Aorta (tissue), 5 donors: ENCODE results near the gene PLA2R1. TPM values are rescaled to one million over a fixed set of nuclear protein-coding genes. Genes with fewer than 3 reads are reported as not detected.

Source experiments
- ATAC-seq: fragments of 200-7000 bp; cut with Tn5 transposase; one replicate; pipeline ENCODE4 v1.9.1; 2022; ENCODE audit warnings: moderate library complexity; ENCODE audit not compliant: low FRiP score
- DNase-seq, 2 donors: peaks; one replicate each; pipeline ENCODE4 v3.0.0-alpha.2; 2020
- H3K27ac ChIP-seq, 2 donors: one replicate each; pipeline ENCODE4 v1.5.1; 2013; ENCODE audit warnings: low read length in 2 of 2, mild to moderate bottlenecking in 2 of 2, moderate library complexity in 2 of 2, control low read depth in 1 of 2, inconsistent platforms in 1 of 2, low read depth in 1 of 2
- H3K27me3 ChIP-seq, 2 donors: one replicate each; pipeline ENCODE4 v1.6.1; 2013; ENCODE audit warnings: control low read depth in 1 of 2, low read length in 1 of 2, mild to moderate bottlenecking in 1 of 2, moderate library complexity in 1 of 2; ENCODE audit not compliant: insufficient read depth in 2 of 2, control insufficient read depth in 1 of 2
- H3K36me3 ChIP-seq, 2 donors: one replicate each; pipeline ENCODE4 v1.6.1; 2013; ENCODE audit warnings: control low read depth in 1 of 2, low read length in 1 of 2, mild to moderate bottlenecking in 1 of 2; ENCODE audit not compliant: insufficient read depth in 2 of 2, control insufficient read depth in 1 of 2
- H3K4me1 ChIP-seq, 2 donors: one replicate each; pipeline ENCODE4 v1.6.1; 2013; ENCODE audit warnings: low read length in 2 of 2, control low read depth in 1 of 2, mild to moderate bottlenecking in 1 of 2, moderate library complexity in 1 of 2; ENCODE audit not compliant: insufficient read depth in 2 of 2, control insufficient read depth in 1 of 2
- H3K4me3 ChIP-seq, 2 donors: one replicate each; pipeline ENCODE4 v1.5.1; 2013; ENCODE audit warnings: low read length in 2 of 2, control low read depth in 1 of 2, mild to moderate bottlenecking in 1 of 2
- H3K9me3 ChIP-seq: one replicate; pipeline ENCODE4 v1.6.1; 2013; ENCODE audit warnings: mild to moderate bottlenecking, low read length; ENCODE audit not compliant: control insufficient read depth
- whole genome bisulfite sequencing, 2 donors: extraction: QIAGEN DNeasy Blood & Tissue Kit; methylation state at CpG; one replicate each; pipeline ENCODE4 v1.1.7; 2013; 5-methylcytosine and 5-hydroxymethylcytosine counted together
- intact Hi-C, 2 donors: fragments of 100-400 bp; cut with DNase I; formaldehyde crosslinking; loops; one replicate each; pipeline versions ENCODE4 v1.14.2 to v1.15.0; 2022
- polyA plus RNA-seq, 2 donors: library from polyadenylated mRNA; stranded (reverse); fragments of 200-250 nt; gene quantifications; one replicate each; pipeline ENCODE4 v1.2.3, GENCODE V29; 2013
- total RNA-seq, 2 donors: library from RNA; stranded (reverse); fragmentation: NEBNext Ultra II Directional; extraction: Animal tissue kit (Norgen Biotek cat#: 25700); gene quantifications; one replicate each; pipeline ENCODE4 v1.2.1, GENCODE V29; 2021
- donor health status: healthy with polysubstance abuse.
- donor health status: Bipolar disorder and iron deficiency.
- donor health status: DM: no; HTN: no; CAD: no.
- donor health status: DM: no; HTN: no; CAD: no.
- donor health status: DM: yes; HTN: yes; CAD: no.

PLA2R1 gene
- total and polyA plus RNA-seq, 4 donors: 7.9 to 34.9 (median 30.0) TPM

- H3K36me3 ChIP-seq: no peaks in the 10 kb centered on the region
- 49 to 86% methylated on average over 2 of the region's 2 CpGs for WGBS, 2 donors
- DNase-seq (no peak), ATAC-seq (no peak)
- no peak overlapping the region for H3K4me3 ChIP-seq
- H3K27ac ChIP-seq: no peak overlapping the region
- intact Hi-C loops: no loop called here
- peaks cover 4% of the 10 kb centered on the region for H3K9me3 ChIP-seq
- no peaks in the 10 kb centered on the region for H3K27me3 ChIP-seq
- H3K4me1 ChIP-seq: no peaks in the 10 kb centered on the region
Observed at GRCh38 chr2:159926695-159927094, 135.7 kb downstream of the PLA2R1 start.

- DNase-seq (no peak), ATAC-seq (no peak)
- Histone ChIP-seq H3K9me3 (peaks cover 4% of the 10 kb centered on the region), H3K36me3 (no peaks in the 10 kb centered on the region), H3K27me3 (no peaks in the 10 kb centered on the region), H3K4me3 (no peak overlapping the region), H3K27ac (no peak overlapping the region), H3K4me1 (no peaks in the 10 kb centered on the region)
- 77 to 83% methylated on average over 3 of the region's 3 CpGs for WGBS, 2 donors
- intact Hi-C loops: no loop called here
Observed at GRCh38 chr2:159925975-159926374, 136.4 kb downstream of the PLA2R1 start.

GRCh38 chr2:159922563-159922962 lies 139.9 kb downstream of the PLA2R1 start:
- Histone ChIP-seq H3K4me1 (no peaks in the 10 kb centered on the region), H3K27ac (no peak overlapping the region), H3K9me3 (no peaks in the 10 kb centered on the region), H3K4me3 (no peak overlapping the region), H3K27me3 (no peaks in the 10 kb centered on the region), H3K36me3 (no peaks in the 10 kb centered on the region)
- intact Hi-C loops: no loop called here
- no peak for ATAC-seq
- DNase-seq: no peak
- WGBS, 2 donors: 93% methylated on average over 2 of the region's 2 CpGs

DNA sequence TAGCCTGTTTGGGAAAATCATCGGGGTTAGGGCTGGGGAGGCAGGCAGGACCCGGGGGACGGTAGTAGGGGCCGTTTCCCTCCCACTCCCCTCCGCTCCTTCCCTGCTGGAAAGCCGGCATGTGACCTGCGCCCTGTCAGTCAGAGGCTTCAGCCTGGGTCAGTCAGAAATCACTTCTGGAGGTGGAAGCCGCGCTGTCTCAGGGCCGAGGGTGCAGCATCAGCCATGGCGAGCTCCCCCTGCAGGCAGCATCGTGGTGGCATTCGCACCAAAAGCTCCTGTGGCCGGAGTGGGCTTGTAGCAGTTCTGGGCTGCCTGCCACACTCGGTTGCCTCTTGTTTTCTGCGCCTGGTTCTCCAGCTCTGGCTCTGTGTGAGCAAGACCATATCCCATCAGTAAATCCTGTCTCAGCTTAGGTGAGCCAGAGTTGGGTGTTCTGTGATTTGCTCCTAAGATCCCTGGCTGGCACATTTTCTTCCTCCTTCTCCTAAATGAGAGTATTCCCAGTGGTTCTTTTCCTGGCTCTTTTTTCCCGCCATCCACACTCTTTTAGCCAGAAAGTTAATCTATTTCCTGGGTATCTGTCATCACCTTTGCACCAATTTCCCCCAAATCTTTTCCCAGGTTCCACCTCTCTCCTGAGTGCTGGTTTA lies 140.5 kb downstream of the PLA2R1 start:
- Histone ChIP-seq H3K27me3 (no peaks in the 10 kb centered on the region), H3K27ac (no peak overlapping the region), H3K4me1 (no peaks in the 10 kb centered on the region), H3K4me3 (no peak overlapping the region), H3K36me3 (no peaks in the 10 kb centered on the region), H3K9me3 (no peaks in the 10 kb centered on the region)
- intact Hi-C loops: no loop called here
- DNase-seq (peak; percentile 83 to 91), ATAC-seq (peak; percentile 72)
- WGBS, 2 donors: 19 to 21% methylated on average over 17 of the region's 17 CpGs

- ATAC-seq (no peak), DNase-seq (no peak)
- H3K27me3 ChIP-seq: no peaks in the 10 kb centered on the region
- H3K4me3 ChIP-seq: no peak overlapping the region
- intact Hi-C loops: no loop called here
- WGBS, 2 donors: 92 to 93% methylated on average over 2 of the region's 2 CpGs
- no peak overlapping the region for H3K27ac ChIP-seq
- H3K4me1 ChIP-seq: no peaks in the 10 kb centered on the region
- no peaks in the 10 kb centered on the region for H3K9me3 ChIP-seq
- H3K36me3 ChIP-seq: no peaks in the 10 kb centered on the region
Observed at GRCh38 chr2:159916511-159916910, 145.9 kb downstream of the PLA2R1 start.

DNA sequence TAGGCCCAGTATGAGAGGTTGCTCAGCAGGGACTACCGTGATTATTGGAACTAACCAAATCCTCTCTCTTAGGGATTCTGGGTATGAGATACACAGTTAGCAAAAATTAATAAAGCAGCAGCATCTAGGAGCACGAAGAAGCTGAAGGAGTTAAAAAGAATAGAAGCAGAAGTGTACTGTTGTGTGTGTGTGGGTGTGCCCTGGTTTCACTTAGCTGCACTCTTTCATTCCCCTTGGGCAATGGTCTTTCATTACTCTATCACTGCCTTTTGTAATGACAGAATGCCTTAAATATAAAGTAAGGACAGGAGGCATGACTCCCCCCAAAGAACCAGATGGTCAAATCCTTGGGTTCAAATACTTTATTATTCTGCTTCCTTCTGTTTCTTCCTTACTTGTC lies 148.5 kb downstream of the PLA2R1 start:
- DNase-seq (no peak), ATAC-seq (no peak)
- no peak overlapping the region for H3K4me3 ChIP-seq
- no peaks in the 10 kb centered on the region for H3K9me3 ChIP-seq
- intact Hi-C loops: no loop called here
- no peaks in the 10 kb centered on the region for H3K36me3 ChIP-seq
- no peaks in the 10 kb centered on the region for H3K4me1 ChIP-seq
- no peaks in the 10 kb centered on the region for H3K27me3 ChIP-seq
- WGBS, 2 donors: 99% methylated on average over 2 of the region's 2 CpGs
- no peak overlapping the region for H3K27ac ChIP-seq

- Histone ChIP-seq H3K9me3 (no peaks in the 10 kb centered on the region), H3K4me1 (no peaks in the 10 kb centered on the region), H3K4me3 (no peak overlapping the region), H3K36me3 (no peaks in the 10 kb centered on the region), H3K27ac (no peak overlapping the region), H3K27me3 (no peaks in the 10 kb centered on the region)
- WGBS, 2 donors: 89 to 94% methylated on average over 4 of the region's 4 CpGs
- DNase-seq: no peak
- no peak for ATAC-seq
- intact Hi-C loops: no loop called here
Observed at GRCh38 chr2:159912580-159912979, 149.8 kb downstream of the PLA2R1 start.

GRCh38 chr2:159910951-159911350 lies 151.5 kb downstream of the PLA2R1 start:
- WGBS, 2 donors: 27 to 39% methylated on average over 2 of the region's 2 CpGs
- Histone ChIP-seq H3K4me1 (no peaks in the 10 kb centered on the region), H3K27me3 (no peaks in the 10 kb centered on the region), H3K36me3 (no peaks in the 10 kb centered on the region), H3K4me3 (no peak overlapping the region), H3K27ac (no peak overlapping the region), H3K9me3 (no peaks in the 10 kb centered on the region)
- DNase-seq (no peak), ATAC-seq (no peak)
- intact Hi-C loops: no loop called here

DNA sequence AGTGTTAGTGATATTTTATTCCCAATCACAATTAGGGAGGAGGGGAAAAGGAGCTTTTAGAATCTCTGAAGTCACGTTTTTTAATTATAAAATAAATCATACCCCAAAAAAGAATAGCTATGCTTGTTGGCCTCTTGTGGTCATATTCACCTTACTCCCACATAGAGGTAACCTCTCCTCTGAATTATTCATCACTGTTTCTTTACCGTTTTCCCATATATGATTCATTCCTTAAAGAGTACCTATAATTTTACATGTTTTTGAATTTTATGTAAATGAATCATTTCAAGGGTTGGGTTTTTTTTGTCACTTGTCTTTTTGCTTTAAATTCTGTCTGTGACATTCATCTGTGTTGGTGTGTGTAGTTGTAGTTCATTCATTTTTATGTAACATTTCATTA lies 153.8 kb downstream of the PLA2R1 start:
- H3K9me3 ChIP-seq: no peaks in the 10 kb centered on the region
- no peak for DNase-seq
- WGBS, 2 donors: 76 to 88% methylated on average over 2 of the region's 2 CpGs
- intact Hi-C loops: loop anchor here in 1 of 2 donors (10.0 kb wide), 1 partner anchor 56 kb away; no protein-coding TSS in a partner anchor
- no peaks in the 10 kb centered on the region for H3K4me1 ChIP-seq
- H3K27me3 ChIP-seq: no peaks in the 10 kb centered on the region
- no peaks in the 10 kb centered on the region for H3K36me3 ChIP-seq
- no peak for ATAC-seq
- H3K27ac ChIP-seq: no peak overlapping the region
- no peak overlapping the region for H3K4me3 ChIP-seq
